Muscle of leg (tissue), 11 donors: ENCODE data around the gene DGKA. TPM values are rescaled to one million over a fixed set of nuclear protein-coding genes. Genes with fewer than 3 reads are reported as not detected.
A peak's percentile ranks its signal among the peaks of the same experiment; 100 is the strongest.

Experiments
- DNase-seq: peaks from one replicate; pipeline ENCODE4 v3.0.0; 2013
- H3K27ac ChIP-seq: one replicate; pipeline ENCODE4 v1.5.1; 2013; ENCODE audit warnings: mild to moderate bottlenecking, low read length, control low read depth
- H3K27me3 ChIP-seq: one replicate; pipeline ENCODE4 v1.6.1; 2013; ENCODE audit warnings: low read length; ENCODE audit not compliant: control insufficient read depth, insufficient read depth
- H3K36me3 ChIP-seq: one replicate; pipeline ENCODE4 v1.6.1; 2013; ENCODE audit warnings: low read length; ENCODE audit not compliant: control insufficient read depth, insufficient read depth
- H3K4me1 ChIP-seq: one replicate; pipeline ENCODE4 v1.6.1; 2013; ENCODE audit warnings: low read length; ENCODE audit not compliant: control insufficient read depth, insufficient read depth
- H3K4me3 ChIP-seq: one replicate; pipeline ENCODE4 v1.5.1; 2013; ENCODE audit warnings: low read length, control low read depth
- H3K9me3 ChIP-seq: replicated peaks from 2 replicates; pipeline ENCODE4 v1.6.1; 2013; ENCODE audit warnings: low read depth, low read length; ENCODE audit not compliant: control insufficient read depth
- WGBS: methylation state at CpG from one replicate; pipeline ENCODE4 v1.1.5; 2013; ENCODE audit warnings: missing lambda C conversion rate; ENCODE audit not compliant: insufficient coverage; 5-methylcytosine and 5-hydroxymethylcytosine counted together
- polyA plus RNA-seq, 8 donors: library from polyadenylated mRNA; unstranded; fragments of 120-200 nt; gene quantifications; one replicate each; pipeline versions ENCODE4 v1.2.1 to v1.2.3, GENCODE V29; 2013; ENCODE audit warnings: inconsistent platforms in 1 of 8, low replicate concordance in 1 of 8; ENCODE audit not compliant: insufficient read length in 8 of 8, insufficient read depth in 1 of 8
- total RNA-seq: library from RNA; stranded (reverse); fragments of 120-200 nt; gene quantifications from one replicate; pipeline ENCODE4 v1.2.4, GENCODE V29; 2013

Gene DGKA
- total and polyA plus RNA-seq, 9 donors: 10.8 to 29.6 (median 14.8) TPM

GRCh38 chr12:55931317-55931779, 386 bp downstream of the DGKA start:
- H3K36me3 ChIP-seq: no peaks in the 10 kb centered on the region
- peak overlapping the region; percentile 72 for H3K4me3 ChIP-seq
- peak overlapping the region; percentile 93 for H3K27ac ChIP-seq
- DNase-seq: peak; percentile 30
- peaks cover 36% of the 10 kb centered on the region for H3K4me1 ChIP-seq
- no peaks in the 10 kb centered on the region for H3K9me3 ChIP-seq
- peaks cover 12% of the 10 kb centered on the region for H3K27me3 ChIP-seq
- 10% methylated on average over 9 of the region's 10 CpGs for WGBS

- peak; percentile 83 for DNase-seq
- peaks cover 36% of the 10 kb centered on the region for H3K4me1 ChIP-seq
- no peaks in the 10 kb centered on the region for H3K9me3 ChIP-seq
- 2% methylated on average over 16 of the region's 60 CpGs for WGBS
- H3K36me3 ChIP-seq: no peaks in the 10 kb centered on the region
- H3K27ac ChIP-seq: peak overlapping the region; percentile 93
- peaks cover 12% of the 10 kb centered on the region for H3K27me3 ChIP-seq
- H3K4me3 ChIP-seq: peak overlapping the region; percentile 72
These were observed 1.0 kb downstream of the DGKA start for GRCh38 chr12:55931780-55932550.

- Histone ChIP-seq H3K27ac (peak overlapping the region; percentile 13), H3K27me3 (peaks cover 12% of the 10 kb centered on the region), H3K9me3 (no peaks in the 10 kb centered on the region), H3K36me3 (no peaks in the 10 kb centered on the region), H3K4me1 (peaks cover 36% of the 10 kb centered on the region), H3K4me3 (peak overlapping the region; percentile 72)
- peak; percentile 48 for DNase-seq
- WGBS: 27% methylated on average over 1 of the region's 4 CpGs
These were observed 1.6 kb downstream of the DGKA start for GRCh38 chr12:55932551-55932910.

GRCh38 chr12:55933169-55933798, 2.3 kb downstream of the DGKA start:
- no peak overlapping the region for H3K4me3 ChIP-seq
- 100% methylated on average over 1 of the region's 7 CpGs for WGBS

GRCh38 chr12:55933799-55934742, 3.1 kb downstream of the DGKA start:
- WGBS: no CpG with 5 or more reads among the region's 1 CpG
- peaks cover 12% of the 10 kb centered on the region for H3K27me3 ChIP-seq
- peaks cover 1% of the 10 kb centered on the region for H3K36me3 ChIP-seq
- no peaks in the 10 kb centered on the region for H3K9me3 ChIP-seq
- no peak overlapping the region for H3K4me3 ChIP-seq
- DNase-seq: no peak
- H3K27ac ChIP-seq: no peak overlapping the region
- peaks cover 25% of the 10 kb centered on the region for H3K4me1 ChIP-seq

More at GRCh38 chr12:55933169-55933798, 2.3 kb downstream of the DGKA start:
- Histone ChIP-seq H3K36me3 (no peaks in the 10 kb centered on the region), H3K9me3 (no peaks in the 10 kb centered on the region), H3K27me3 (peaks cover 12% of the 10 kb centered on the region), H3K27ac (no peak overlapping the region), H3K4me1 (peaks cover 32% of the 10 kb centered on the region)
- DNase-seq: no peak

- no peak for DNase-seq
- H3K4me3 ChIP-seq: no peak overlapping the region
- no CpG with 5 or more reads among the region's 1 CpG for WGBS
These were observed 3.8 kb downstream of the DGKA start for GRCh38 chr12:55934773-55935172.

GRCh38 chr12:55935738-55936151, 4.8 kb downstream of the DGKA start:
- no peaks in the 10 kb centered on the region for H3K9me3 ChIP-seq
- peak overlapping the region; percentile 42 for H3K27ac ChIP-seq
- WGBS: 14% methylated on average over 20 of the region's 26 CpGs
- H3K4me1 ChIP-seq: peaks cover 27% of the 10 kb centered on the region
- H3K27me3 ChIP-seq: peaks cover 12% of the 10 kb centered on the region
- DNase-seq: peak; percentile 63
- peaks cover 10% of the 10 kb centered on the region for H3K36me3 ChIP-seq
- peak overlapping the region; percentile 21 for H3K4me3 ChIP-seq

More at GRCh38 chr12:55934773-55935172, 3.8 kb downstream of the DGKA start:
- Histone ChIP-seq H3K36me3 (peaks cover 7% of the 10 kb centered on the region), H3K9me3 (no peaks in the 10 kb centered on the region), H3K4me1 (peaks cover 23% of the 10 kb centered on the region), H3K27ac (no peak overlapping the region), H3K27me3 (peaks cover 12% of the 10 kb centered on the region)

GRCh38 chr12:55937981-55938380, 7.0 kb downstream of the DGKA start:
- Histone ChIP-seq H3K4me3 (no peak overlapping the region), H3K27ac (no peak overlapping the region), H3K4me1 (peaks cover 9% of the 10 kb centered on the region), H3K9me3 (no peaks in the 10 kb centered on the region), H3K27me3 (peaks cover 7% of the 10 kb centered on the region), H3K36me3 (peaks cover 18% of the 10 kb centered on the region)
- no CpG with 5 or more reads among the region's 2 CpGs for WGBS
- DNase-seq: no peak

- peaks cover 18% of the 10 kb centered on the region for H3K36me3 ChIP-seq
These were observed 8.0 kb downstream of the DGKA start for GRCh38 chr12:55938826-55939501.

More at GRCh38 chr12:55938826-55939501, 8.0 kb downstream of the DGKA start:
- Histone ChIP-seq H3K4me3 (no peak overlapping the region), H3K27ac (no peak overlapping the region), H3K9me3 (no peaks in the 10 kb centered on the region), H3K4me1 (peaks cover 9% of the 10 kb centered on the region), H3K27me3 (peaks cover 7% of the 10 kb centered on the region)
- 98% methylated on average over 5 of the region's 8 CpGs for WGBS
- DNase-seq: no peak
